ENCODE data around the gene ANKRD39.
"Not testable (repeated sequence)": the region's sequence is repeated elsewhere in the genome, so short reads cannot be mapped to it uniquely, and the experiment has no call there.

ANKRD39 gene

GRCh38 chr2:96870626-96871255, 12.9 kb upstream of the ANKRD39 start:
- DNase-seq: peak; percentile 78

GRCh38 chr2:96869822-96870625, 12.2 kb upstream of the ANKRD39 start, which contains the start of gene SEMA4C:
Gene SEMA4C (minus strand): TSS chr2:96870080. CDS start chr2:96867886, 2,194 bp downstream.
- DNase-seq: peak; percentile 64

DNA sequence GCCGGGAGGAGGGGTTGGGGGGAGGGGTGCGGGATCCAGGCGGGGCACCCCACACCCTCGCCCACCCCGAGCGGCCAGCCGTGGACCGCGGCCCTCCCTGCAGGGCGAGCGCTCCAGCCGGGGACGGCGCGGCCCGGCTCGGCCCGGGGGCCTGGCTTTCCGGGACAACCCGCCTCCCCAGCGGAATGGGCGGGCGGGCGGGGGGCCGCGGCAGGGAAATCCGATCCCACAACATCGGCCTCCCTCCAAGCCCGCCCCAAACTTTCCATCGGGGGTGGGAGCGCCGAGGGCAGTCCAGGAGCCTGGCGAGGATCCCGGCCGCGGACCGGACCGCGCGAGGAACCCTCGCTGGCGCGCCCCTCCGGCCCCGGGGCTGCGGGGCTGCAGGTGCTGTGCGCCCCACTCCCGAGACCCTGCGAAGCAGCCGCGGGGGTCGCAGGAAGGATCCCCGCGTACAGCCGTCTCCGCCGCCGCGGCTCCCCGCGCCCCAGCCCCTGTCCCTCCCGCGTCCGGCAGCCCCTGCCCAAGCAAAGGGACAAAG, 11.5 kb upstream of the ANKRD39 start:
- DNase-seq: no peak

DNA sequence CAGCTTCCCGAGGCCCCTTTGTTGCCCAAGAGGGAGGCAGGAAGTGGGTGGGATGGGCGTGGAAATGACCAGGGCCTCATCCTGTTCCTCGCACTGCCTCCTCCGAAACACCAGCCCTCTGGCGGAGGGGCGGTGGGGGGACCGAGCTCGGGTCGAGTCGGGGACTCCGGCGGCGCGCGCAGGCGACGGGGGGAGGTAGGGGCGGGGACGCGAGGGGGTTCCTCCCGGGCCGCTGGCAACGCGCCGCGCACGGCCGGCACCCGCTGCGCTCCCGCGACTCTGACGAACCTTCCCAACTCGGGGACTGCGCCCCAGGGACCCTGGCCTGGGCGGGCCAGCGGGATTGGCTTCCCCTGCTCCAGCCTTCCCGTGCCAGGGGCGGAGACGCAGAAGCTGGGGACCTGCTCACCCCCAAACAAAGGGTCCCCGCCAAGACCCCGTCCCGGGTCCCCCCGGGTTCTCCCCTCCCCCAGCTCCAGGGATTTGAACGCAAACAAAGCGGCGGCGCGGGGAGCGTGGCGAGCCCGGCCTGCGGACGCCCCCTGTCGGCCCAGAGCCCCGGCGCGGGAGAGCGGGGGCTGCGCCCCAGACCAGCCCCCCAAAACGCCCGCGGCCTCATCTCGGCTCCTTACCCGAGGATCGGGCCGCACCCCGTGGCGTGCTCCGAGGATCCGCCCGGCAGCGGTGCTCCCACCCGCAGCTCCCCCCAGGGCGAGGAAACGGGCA, 10.9 kb upstream of the ANKRD39 start:
- DNase-seq: peak; percentile 73

DNA sequence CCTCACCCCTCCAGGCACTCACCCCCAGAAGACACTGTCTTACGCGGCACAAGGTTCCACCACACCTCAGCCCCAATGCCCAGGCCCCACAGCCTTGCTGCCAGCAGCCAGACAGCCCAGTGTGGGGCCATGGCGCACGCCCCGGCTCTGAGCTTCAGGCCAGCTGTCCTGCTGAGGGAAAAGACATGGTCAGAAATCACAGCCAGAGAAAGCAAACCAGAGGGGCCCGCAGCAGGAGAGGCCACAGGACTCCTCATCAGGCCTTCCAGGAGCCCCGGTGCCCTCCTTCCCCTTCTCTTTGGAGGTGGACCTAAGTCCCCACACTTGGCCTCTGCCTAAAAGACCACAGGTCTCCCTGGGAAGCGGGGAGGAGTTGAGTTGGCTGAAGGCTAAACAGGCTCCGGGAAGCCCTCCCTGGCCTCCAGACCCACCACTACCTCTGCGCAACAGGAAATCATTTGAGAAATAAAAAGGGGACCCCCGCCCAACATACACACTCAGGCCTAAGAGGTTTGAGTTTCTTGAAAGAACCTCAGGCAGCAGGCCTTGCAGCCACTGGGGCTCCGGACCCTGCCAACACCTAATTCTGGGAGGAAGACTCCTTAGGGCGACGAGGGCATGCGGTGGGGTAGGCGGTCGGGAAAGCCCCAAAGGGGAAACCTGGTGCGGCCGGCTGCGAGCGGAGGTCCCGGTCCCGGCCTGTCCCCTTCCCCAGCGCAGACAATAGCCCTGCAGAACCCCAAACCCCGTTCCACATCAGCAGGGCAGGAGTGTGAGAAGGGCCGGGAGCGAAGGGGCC, 10.1 kb upstream of the ANKRD39 start:
- DNase-seq: no peak

DNA sequence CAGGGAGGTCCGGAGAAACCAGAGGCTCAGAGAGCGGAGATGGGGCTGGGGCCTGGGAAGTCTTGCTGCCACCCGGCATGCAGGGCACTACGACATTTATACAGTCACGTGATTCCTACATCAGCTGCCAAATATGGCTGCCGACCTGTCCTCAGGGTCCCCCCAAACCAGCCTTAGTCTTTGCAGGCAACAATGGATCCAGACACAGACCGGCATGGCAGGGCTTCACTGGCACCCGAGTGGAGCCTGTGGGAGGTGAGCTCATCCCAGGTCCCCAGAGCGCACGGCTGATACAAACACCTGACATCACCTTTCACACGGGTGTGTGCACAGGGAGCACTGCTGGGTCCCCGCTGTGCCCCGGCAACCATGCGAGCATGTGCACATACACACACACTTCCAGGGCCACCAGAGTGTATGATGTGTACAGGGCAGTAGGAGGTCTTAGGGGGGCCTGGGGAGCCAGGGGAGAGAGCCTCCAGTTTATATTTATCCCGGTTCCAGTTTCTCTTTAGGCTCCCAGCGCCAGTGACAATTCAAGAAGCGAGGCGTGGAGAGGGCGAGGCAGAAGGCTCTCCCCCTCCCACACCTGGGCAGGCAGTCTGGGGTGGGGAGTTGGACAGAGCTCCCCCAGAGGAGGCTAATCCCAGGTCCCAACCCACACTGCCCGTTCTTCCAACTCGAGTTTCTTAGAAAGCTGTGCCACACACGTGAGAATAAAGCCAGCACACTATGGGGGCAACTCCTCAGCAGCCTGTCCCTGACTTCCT, 9.4 kb upstream of the ANKRD39 start:
- no peak for DNase-seq

DNA sequence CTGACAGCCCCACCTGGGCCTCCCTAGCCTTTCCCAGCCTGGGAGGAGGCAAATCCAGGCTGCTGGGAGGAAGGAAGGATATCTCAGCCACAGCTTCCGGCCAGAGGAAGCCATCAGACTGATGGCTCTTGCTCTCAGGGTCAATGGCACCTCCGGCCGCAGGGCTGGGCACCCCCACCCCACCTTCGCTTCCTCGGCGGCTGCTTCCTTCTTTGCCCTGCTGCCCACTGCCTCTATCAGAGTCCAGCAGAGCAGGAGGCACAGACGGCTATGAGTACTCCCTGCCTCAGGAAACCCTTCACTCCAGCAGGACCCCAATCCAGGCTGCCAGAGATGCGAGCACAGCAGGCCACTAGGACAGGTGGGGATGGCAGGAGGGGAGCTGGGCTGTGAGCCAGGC, 8.8 kb upstream of the ANKRD39 start:
- no peak for DNase-seq

- no peak for DNase-seq
Measured at GRCh38 chr2:96866149-96866548, 8.3 kb upstream of the ANKRD39 start.

- no peak for DNase-seq
Measured at GRCh38 chr2:96865654-96866053, 7.8 kb upstream of the ANKRD39 start.

DNA sequence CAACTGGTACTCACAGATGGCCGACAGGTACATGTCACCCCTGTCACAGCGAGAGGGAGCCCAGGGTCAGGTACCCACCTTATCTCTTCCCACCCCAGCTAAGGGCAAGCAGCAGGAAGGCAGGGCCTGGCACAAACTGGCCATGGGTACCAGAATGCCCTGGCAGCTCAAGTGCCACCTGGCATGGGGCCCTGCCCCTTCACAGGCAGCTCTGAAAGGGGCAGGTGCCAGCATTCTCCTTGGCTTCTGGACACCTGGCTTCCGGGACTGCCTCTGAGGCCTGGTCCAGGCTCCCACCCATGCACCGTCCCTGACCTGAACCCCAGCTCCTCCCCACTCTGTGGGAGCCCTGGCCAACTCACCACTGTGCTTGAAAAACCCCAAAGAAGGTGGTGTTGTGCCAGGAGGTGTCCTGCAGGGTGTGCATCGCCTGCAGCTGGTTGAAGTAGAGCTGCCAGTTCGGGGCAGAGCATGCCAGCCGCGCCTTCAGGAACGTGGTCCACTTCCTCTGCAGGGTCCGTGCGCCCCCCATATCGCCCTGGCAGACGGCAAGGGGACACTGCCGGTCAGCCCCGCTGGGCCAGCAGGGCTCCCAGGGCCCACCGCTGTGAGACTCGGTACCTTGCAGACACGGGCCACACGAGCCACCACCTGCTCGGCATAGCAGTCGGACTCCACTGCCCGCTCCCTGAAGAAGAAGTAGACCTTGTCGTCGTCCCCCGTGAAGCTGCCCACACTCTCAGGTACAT, 6.7 kb upstream of the ANKRD39 start:
- no peak for DNase-seq

DNA sequence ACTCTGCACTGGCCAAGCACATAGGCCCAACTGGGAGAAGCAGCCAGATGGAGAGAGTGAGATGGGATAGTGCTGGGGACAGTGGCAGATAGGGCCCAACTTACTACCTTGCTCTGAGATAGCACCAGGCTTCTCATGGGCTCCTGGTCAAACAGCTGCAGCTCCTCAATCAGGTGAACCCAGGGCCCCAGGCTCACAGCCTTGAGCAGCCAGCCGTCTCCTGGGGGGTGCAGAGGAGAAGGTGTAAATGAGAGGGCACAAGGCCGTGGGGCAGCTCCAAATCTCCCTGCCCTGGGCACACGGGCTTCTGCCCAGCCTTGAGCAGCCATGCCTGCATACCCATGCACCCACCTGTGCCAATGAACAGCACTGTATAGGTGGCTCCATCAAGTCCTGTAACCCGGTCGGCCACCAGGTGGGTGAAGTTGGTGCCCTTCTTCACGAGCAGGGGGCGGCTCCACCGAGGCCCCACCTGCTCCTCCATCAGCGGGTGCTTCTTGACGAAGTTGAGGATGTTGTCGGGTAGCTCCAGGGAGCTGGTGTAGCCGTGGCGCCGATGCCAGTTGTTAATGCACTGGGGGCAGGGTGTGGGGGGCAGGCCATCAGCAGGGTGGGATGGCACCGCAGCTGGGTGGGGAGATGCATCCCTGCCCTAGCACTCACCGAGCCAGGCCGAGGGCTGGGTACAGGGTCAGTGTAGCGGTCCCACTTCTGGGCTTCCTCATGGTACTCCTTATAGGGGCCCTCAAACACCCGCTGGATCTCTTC, 5.9 kb upstream of the ANKRD39 start:
- DNase-seq: no peak

DNA sequence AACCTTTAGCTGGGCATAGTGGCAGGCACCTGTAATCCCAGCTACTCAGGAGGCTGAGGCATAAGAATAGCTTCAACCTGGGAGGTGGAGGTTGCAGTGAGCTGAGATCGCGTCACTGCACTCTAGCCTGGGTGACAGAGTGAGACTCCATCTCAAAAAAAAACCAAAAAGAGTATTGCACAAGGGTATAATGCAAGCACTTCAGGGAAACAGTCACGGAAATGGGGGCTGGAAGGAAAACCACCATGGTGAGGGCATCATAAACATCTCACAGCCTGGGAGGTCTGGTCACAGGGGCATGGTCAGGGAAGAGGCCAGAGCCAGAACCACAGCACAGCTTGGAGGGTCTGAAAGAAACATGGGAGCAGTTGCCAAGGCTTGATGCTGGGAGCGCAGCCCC, 5.2 kb upstream of the ANKRD39 start:
- DNase-seq: not testable (repeated sequence)

- no peak for DNase-seq
Measured at GRCh38 chr2:96861074-96861473, 3.3 kb upstream of the ANKRD39 start.

DNA sequence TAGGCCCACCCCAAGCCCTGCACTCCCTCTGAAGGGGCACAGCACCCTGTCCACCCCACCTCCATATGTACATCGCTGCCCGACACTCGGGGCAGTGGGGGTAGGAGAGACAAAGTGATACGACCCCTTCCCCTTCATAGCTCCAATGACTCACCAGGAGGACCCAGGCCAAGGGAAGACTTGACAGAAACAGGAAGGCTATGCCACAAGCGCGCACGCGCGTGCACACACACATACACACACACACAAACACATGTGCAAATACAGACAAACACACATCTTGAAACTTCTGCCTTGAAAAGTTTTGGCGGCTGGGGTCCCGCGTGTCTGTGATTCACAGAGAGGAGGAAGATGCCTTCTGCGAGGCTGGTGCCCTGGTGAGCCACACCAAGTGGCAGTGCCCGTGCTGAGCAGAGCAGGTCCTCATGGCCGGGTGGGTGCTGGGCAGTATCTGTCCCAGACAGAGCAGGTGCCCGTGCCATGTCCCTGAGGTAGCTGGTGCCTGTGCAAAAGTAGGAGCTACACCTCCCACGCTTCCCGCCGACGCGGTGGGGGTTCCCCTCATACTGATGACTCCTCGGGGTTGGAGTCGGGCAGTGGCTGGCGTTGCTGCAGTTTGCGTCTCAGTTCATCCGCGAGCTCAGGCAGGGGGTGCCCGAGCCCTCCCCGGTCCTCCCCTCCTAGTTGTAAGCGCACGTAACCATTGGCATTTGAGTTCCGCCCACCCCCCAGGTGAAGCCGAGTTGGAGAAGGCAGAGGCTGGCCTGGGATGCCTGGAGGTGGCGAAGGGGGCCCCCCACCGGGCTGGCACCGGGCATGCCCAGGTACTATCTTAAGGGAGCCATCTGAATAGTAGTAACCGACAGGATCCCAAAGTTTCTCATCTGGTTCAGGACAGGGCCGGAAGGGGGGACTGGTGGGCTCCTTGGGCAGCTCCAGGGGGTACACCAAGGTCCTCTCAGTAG, 2.5 kb upstream of the ANKRD39 start:
- DNase-seq: no peak

GRCh38 chr2:96859681-96860064, 1.9 kb upstream of the ANKRD39 start:
- no peak for DNase-seq

- DNase-seq: no peak
Measured at GRCh38 chr2:96859099-96859649, 1.4 kb upstream of the ANKRD39 start.

DNA sequence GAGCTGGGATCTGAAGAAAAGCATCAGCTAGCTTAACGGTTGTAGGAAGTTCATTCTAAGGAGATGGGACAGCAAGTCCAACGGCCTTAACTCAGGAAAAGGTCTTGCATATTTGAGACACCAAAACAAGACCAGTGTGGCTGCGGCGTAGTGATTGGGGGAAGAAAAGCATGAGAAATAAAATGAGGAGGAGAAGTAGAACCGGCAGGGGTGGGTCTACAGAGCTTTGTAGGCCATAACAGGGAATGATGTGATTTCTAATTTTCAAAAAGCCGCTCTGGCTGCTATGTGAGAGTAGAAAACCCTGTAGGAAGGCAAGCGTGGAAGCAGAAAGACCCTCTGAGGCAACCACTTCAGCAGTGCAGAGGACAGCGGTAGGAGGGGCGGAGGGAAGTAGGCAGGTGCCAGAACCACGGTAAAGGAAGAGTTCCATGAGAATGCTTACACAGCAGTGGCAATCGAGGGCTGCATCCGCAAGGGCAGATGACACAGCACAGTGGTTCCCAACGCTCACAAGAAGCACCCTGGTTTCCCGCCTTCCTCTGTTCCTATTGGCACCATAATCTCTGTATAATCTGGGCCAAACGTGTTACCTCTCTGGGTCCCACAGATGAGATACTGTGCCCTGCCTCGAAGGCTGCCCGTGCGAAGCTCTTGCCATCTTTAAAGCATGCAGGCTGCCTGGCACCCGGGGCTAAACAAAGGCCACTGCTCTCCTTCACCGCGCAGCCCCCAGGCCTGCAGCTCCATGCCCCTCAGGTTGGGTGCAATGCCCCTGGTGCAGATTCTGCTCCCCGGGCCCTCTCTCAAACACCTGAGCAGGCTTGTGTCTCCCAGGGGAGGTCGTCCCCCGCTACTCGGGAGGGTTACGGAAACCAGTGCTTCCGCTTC, 795 bp downstream of the ANKRD39 start:
- peak; percentile 67 for DNase-seq

DNA sequence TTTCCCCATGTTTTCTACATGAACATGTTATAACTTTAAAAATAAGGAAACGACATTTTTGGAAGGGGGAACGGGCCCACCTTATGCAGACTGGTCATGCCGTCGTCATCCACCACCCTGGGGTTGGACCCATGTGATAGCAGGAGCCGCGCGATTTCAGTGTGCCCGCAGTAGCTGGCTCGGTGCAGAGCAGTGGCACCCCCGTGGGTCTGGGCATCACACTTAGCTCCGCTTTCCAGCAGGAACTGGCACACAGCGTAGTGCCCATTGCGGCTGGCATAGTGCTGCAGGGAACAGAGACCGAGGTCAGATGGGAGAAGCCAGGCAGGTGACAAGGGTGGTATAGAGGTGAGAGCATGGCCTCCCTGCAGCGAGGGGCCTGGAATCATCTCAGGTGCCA, 4.5 kb downstream of the ANKRD39 start:
- no peak for DNase-seq
